GM13976 (cell line): ENCODE measurements around the gene CS.

Experiments
- DNase-seq: peaks from one replicate; pipeline ENCODE4 v3.0.0; 2012; ENCODE audit warnings: low spot score
- CTCF ChIP-seq: IDR thresholded peaks from 2 replicates; pipeline ENCODE4 v1.5.1; 2012; ENCODE audit warnings: borderline replicate concordance, mild to moderate bottlenecking; ENCODE audit not compliant: insufficient read depth; ENCODE audit errors: extremely low read depth, missing control alignments, control extremely low read depth
- in situ Hi-C: fragments of 300-500 bp; cut with MboI; formaldehyde crosslinking; loops from one replicate; pipeline ENCODE4 v1.12.0; 2022; ENCODE audit warnings: low sequenced_read_pairs, mixed read lengths, inconsistent platforms; ENCODE audit not compliant: unreplicated experiment

Gene CS

GRCh38 chr12:56257491-56258067, 42.6 kb downstream of the CS start:
- TF ChIP-seq CTCF, result no peak
- peak; percentile 51 for DNase-seq
- in situ Hi-C loops, result no loop called here

GRCh38 chr12:56257071-56257470, 43.1 kb downstream of the CS start:
- in situ Hi-C loops, result no loop called here
- TF ChIP-seq CTCF, result no peak

GRCh38 chr12:56256326-56256960, 43.7 kb downstream of the CS start:
- peak; percentile 26 for DNase-seq
- in situ Hi-C loops, result no loop called here
- no peak for TF ChIP-seq CTCF

More at GRCh38 chr12:56257071-56257470, 43.1 kb downstream of the CS start:
- DNase-seq, result no peak

- no peak for DNase-seq
- no peak for TF ChIP-seq CTCF
- in situ Hi-C loops, result no loop called here
Measured at GRCh38 chr12:56255671-56256070, 44.5 kb downstream of the CS start.

GRCh38 chr12:56253091-56253490, 47.0 kb downstream of the CS start:
- in situ Hi-C loops, result no loop called here
- no peak for DNase-seq
- no peak for TF ChIP-seq CTCF

GRCh38 chr12:56252649-56253048, 47.5 kb downstream of the CS start:
- in situ Hi-C loops, result no loop called here
- DNase-seq, result no peak
- no peak for TF ChIP-seq CTCF

- TF ChIP-seq CTCF, result no peak
- in situ Hi-C loops, result no loop called here
- DNase-seq, result no peak
Measured at GRCh38 chr12:56248711-56249110, 51.4 kb downstream of the CS start.
